ENCODE measurements around the gene PLXDC2.

The PLXDC2 gene

GRCh38 chr10:20144268-20144667 lies 328.0 kb downstream of the PLXDC2 start:
- H3K4me3 ChIP-seq (ENCODE audit: control insufficient read depth in 1 of 7, extremely low read depth in 1 of 7, insufficient read depth in 4 of 7, low read depth in 2 of 7, low read length in 6 of 7): no peak overlapping the region
- H3K27ac ChIP-seq (ENCODE audit: insufficient read depth in 1 of 2, low read depth in 1 of 2, low read length in 2 of 2, poor library complexity in 1 of 2, severe bottlenecking in 2 of 2): no peak overlapping the region
- ChIA-PET CTCF (no interaction called here), POLR2A (no interaction called here)
- H3K9me3 ChIP-seq (ENCODE audit: control extremely low read depth in 1 of 5, control insufficient read depth in 4 of 5, insufficient read depth in 2 of 5, low read depth in 1 of 5, low read length in 4 of 5): no peaks in the 10 kb centered on the region
- DNase-seq: no peak
- H3K4me1 ChIP-seq (ENCODE audit: control extremely low read depth in 1 of 4, control insufficient read depth in 4 of 4, insufficient read depth in 4 of 4, low read length in 3 of 4): no peaks in the 10 kb centered on the region
- H3K27me3 ChIP-seq (replicated peaks in 2 of 5; ENCODE audit: control insufficient read depth in 4 of 5, insufficient read depth in 5 of 5, low read length in 4 of 5): no peaks in the 10 kb centered on the region
- H3K36me3 ChIP-seq (ENCODE audit: control insufficient read depth in 4 of 4, insufficient read depth in 4 of 4, low read length in 3 of 4): peaks cover 0 to 5% (median 0%) of the 10 kb centered on the region in 4 experiments
- WGBS (ENCODE audit: insufficient coverage): no CpG with 5 or more reads among the region's 1 CpG

GRCh38 chr10:20146004-20146403 lies 329.8 kb downstream of the PLXDC2 start:
- H3K4me1 ChIP-seq (ENCODE audit: control extremely low read depth in 1 of 4, control insufficient read depth in 4 of 4, insufficient read depth in 4 of 4, low read length in 3 of 4): no peaks in the 10 kb centered on the region
- DNase-seq: no peak
- H3K27ac ChIP-seq (ENCODE audit: insufficient read depth in 1 of 2, low read depth in 1 of 2, low read length in 2 of 2, poor library complexity in 1 of 2, severe bottlenecking in 2 of 2): no peak overlapping the region
- WGBS (ENCODE audit: insufficient coverage): 100% methylated on average over 1 of the region's 2 CpGs
- H3K27me3 ChIP-seq (replicated peaks in 2 of 5; ENCODE audit: control insufficient read depth in 4 of 5, insufficient read depth in 5 of 5, low read length in 4 of 5): no peaks in the 10 kb centered on the region
- H3K9me3 ChIP-seq (ENCODE audit: control extremely low read depth in 1 of 5, control insufficient read depth in 4 of 5, insufficient read depth in 2 of 5, low read depth in 1 of 5, low read length in 4 of 5): no peaks in the 10 kb centered on the region
- peaks cover 0 to 5% (median 0%) of the 10 kb centered on the region in 4 experiments for H3K36me3 ChIP-seq (ENCODE audit: control insufficient read depth in 4 of 4, insufficient read depth in 4 of 4, low read length in 3 of 4)
- ChIA-PET CTCF (no interaction called here), POLR2A (no interaction called here)
- no peak overlapping the region for H3K4me3 ChIP-seq (ENCODE audit: control insufficient read depth in 1 of 7, extremely low read depth in 1 of 7, insufficient read depth in 4 of 7, low read depth in 2 of 7, low read length in 6 of 7)

DNA sequence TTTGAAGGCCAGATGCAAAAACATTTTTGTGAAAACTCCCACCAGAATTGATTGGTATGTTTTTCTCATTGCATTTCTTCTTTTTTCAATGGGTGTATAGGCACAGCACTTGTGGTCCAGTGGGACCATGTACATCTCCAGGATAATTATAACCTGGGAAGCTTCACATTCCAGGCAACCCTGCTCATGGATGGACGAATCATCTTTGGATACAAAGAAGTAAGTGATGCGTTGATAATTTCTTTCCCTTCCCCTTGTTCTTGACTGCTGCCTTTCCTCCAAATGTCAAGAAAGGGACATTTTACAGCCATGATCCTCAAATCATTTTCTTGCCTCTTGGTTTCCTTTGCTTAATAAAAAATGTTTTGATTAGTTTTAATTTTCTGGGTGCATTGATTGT lies 331.5 kb downstream of the PLXDC2 start:
- CTCF ChIA-PET: no interaction called here
- no peaks in the 10 kb centered on the region for H3K4me1 ChIP-seq (ENCODE audit: control extremely low read depth in 1 of 4, control insufficient read depth in 4 of 4, insufficient read depth in 4 of 4, low read length in 3 of 4)
- no peaks in the 10 kb centered on the region for H3K27me3 ChIP-seq (replicated peaks in 2 of 5; ENCODE audit: control insufficient read depth in 4 of 5, insufficient read depth in 5 of 5, low read length in 4 of 5)
- POLR2A ChIA-PET: no interaction called here
- WGBS (ENCODE audit: insufficient coverage): 90% methylated on average over 2 of the region's 2 CpGs
- H3K36me3 ChIP-seq (ENCODE audit: control insufficient read depth in 4 of 4, insufficient read depth in 4 of 4, low read length in 3 of 4): peaks cover 0 to 10% (median 0%) of the 10 kb centered on the region in 4 experiments
- no peak overlapping the region for H3K27ac ChIP-seq (ENCODE audit: insufficient read depth in 1 of 2, low read depth in 1 of 2, low read length in 2 of 2, poor library complexity in 1 of 2, severe bottlenecking in 2 of 2)
- no peak for DNase-seq
- H3K9me3 ChIP-seq (ENCODE audit: control extremely low read depth in 1 of 5, control insufficient read depth in 4 of 5, insufficient read depth in 2 of 5, low read depth in 1 of 5, low read length in 4 of 5): no peaks in the 10 kb centered on the region
- no peak overlapping the region for H3K4me3 ChIP-seq (ENCODE audit: control insufficient read depth in 1 of 7, extremely low read depth in 1 of 7, insufficient read depth in 4 of 7, low read depth in 2 of 7, low read length in 6 of 7)

- no peak for DNase-seq
- Histone ChIP-seq H3K36me3 (ENCODE audit: control insufficient read depth in 4 of 4, insufficient read depth in 4 of 4, low read length in 3 of 4) (peaks cover 0 to 3% (median 0%) of the 10 kb centered on the region in 4 experiments), H3K4me1 (ENCODE audit: control extremely low read depth in 1 of 4, control insufficient read depth in 4 of 4, insufficient read depth in 4 of 4, low read length in 3 of 4) (no peaks in the 10 kb centered on the region), H3K4me3 (ENCODE audit: control insufficient read depth in 1 of 7, extremely low read depth in 1 of 7, insufficient read depth in 4 of 7, low read depth in 2 of 7, low read length in 6 of 7) (no peak overlapping the region), H3K27ac (ENCODE audit: insufficient read depth in 1 of 2, low read depth in 1 of 2, low read length in 2 of 2, poor library complexity in 1 of 2, severe bottlenecking in 2 of 2) (no peak overlapping the region), H3K9me3 (ENCODE audit: control extremely low read depth in 1 of 5, control insufficient read depth in 4 of 5, insufficient read depth in 2 of 5, low read depth in 1 of 5, low read length in 4 of 5) (peaks cover 0 to 2% (median 0%) of the 10 kb centered on the region in 5 experiments), H3K27me3 (replicated peaks in 2 of 5; ENCODE audit: control insufficient read depth in 4 of 5, insufficient read depth in 5 of 5, low read length in 4 of 5) (no peaks in the 10 kb centered on the region)
- ChIA-PET CTCF (no interaction called here), POLR2A (interaction anchor here (0.6 kb wide), 1 partner anchor 10 kb away, joined by 3 read pairs; no protein-coding TSS in a partner anchor)
- WGBS (ENCODE audit: insufficient coverage): 100% methylated on average over 2 of the region's 2 CpGs
Measured at GRCh38 chr10:20156511-20156910, 340.3 kb downstream of the PLXDC2 start.

- WGBS (ENCODE audit: insufficient coverage): no CpG with 5 or more reads among the region's 1 CpG
- ChIA-PET POLR2A (no interaction called here), CTCF (interaction anchor here (0.7 kb wide), 1 partner anchor 15 kb away, joined by 3 read pairs; no protein-coding TSS in a partner anchor)
Measured at GRCh38 chr10:20157314-20157713, 341.1 kb downstream of the PLXDC2 start.

GRCh38 chr10:20158086-20158485 lies 341.9 kb downstream of the PLXDC2 start:
- CTCF ChIA-PET: interaction anchor here (0.7 kb wide), 1 partner anchor 107 kb away, joined by 3 read pairs; no protein-coding TSS in a partner anchor
- Histone ChIP-seq H3K27ac (ENCODE audit: insufficient read depth in 1 of 2, low read depth in 1 of 2, low read length in 2 of 2, poor library complexity in 1 of 2, severe bottlenecking in 2 of 2) (no peak overlapping the region), H3K4me1 (ENCODE audit: control extremely low read depth in 1 of 4, control insufficient read depth in 4 of 4, insufficient read depth in 4 of 4, low read length in 3 of 4) (no peaks in the 10 kb centered on the region), H3K27me3 (replicated peaks in 2 of 5; ENCODE audit: control insufficient read depth in 4 of 5, insufficient read depth in 5 of 5, low read length in 4 of 5) (no peaks in the 10 kb centered on the region), H3K36me3 (ENCODE audit: control insufficient read depth in 4 of 4, insufficient read depth in 4 of 4, low read length in 3 of 4) (no peaks in the 10 kb centered on the region), H3K9me3 (ENCODE audit: control extremely low read depth in 1 of 5, control insufficient read depth in 4 of 5, insufficient read depth in 2 of 5, low read depth in 1 of 5, low read length in 4 of 5) (peaks cover 0 to 2% (median 0%) of the 10 kb centered on the region in 5 experiments), H3K4me3 (ENCODE audit: control insufficient read depth in 1 of 7, extremely low read depth in 1 of 7, insufficient read depth in 4 of 7, low read depth in 2 of 7, low read length in 6 of 7) (no peak overlapping the region)
- WGBS (ENCODE audit: insufficient coverage): 97% methylated on average over 3 of the region's 4 CpGs
- POLR2A ChIA-PET: no interaction called here
- peak in 1 of 3 donors; percentile 6 for DNase-seq

More at GRCh38 chr10:20157314-20157713, 341.1 kb downstream of the PLXDC2 start:
- Histone ChIP-seq H3K4me1 (ENCODE audit: control extremely low read depth in 1 of 4, control insufficient read depth in 4 of 4, insufficient read depth in 4 of 4, low read length in 3 of 4) (no peaks in the 10 kb centered on the region), H3K27ac (ENCODE audit: insufficient read depth in 1 of 2, low read depth in 1 of 2, low read length in 2 of 2, poor library complexity in 1 of 2, severe bottlenecking in 2 of 2) (no peak overlapping the region), H3K9me3 (ENCODE audit: control extremely low read depth in 1 of 5, control insufficient read depth in 4 of 5, insufficient read depth in 2 of 5, low read depth in 1 of 5, low read length in 4 of 5) (peaks cover 0 to 2% (median 0%) of the 10 kb centered on the region in 5 experiments), H3K36me3 (ENCODE audit: control insufficient read depth in 4 of 4, insufficient read depth in 4 of 4, low read length in 3 of 4) (peaks cover 0 to under 1% (median 0%) of the 10 kb centered on the region in 4 experiments), H3K4me3 (ENCODE audit: control insufficient read depth in 1 of 7, extremely low read depth in 1 of 7, insufficient read depth in 4 of 7, low read depth in 2 of 7, low read length in 6 of 7) (no peak overlapping the region), H3K27me3 (replicated peaks in 2 of 5; ENCODE audit: control insufficient read depth in 4 of 5, insufficient read depth in 5 of 5, low read length in 4 of 5) (no peaks in the 10 kb centered on the region)
- DNase-seq: no peak

- no peak overlapping the region for H3K4me3 ChIP-seq (ENCODE audit: control insufficient read depth in 1 of 7, extremely low read depth in 1 of 7, insufficient read depth in 4 of 7, low read depth in 2 of 7, low read length in 6 of 7)
- H3K9me3 ChIP-seq (ENCODE audit: control extremely low read depth in 1 of 5, control insufficient read depth in 4 of 5, insufficient read depth in 2 of 5, low read depth in 1 of 5, low read length in 4 of 5): peaks cover 0 to 1% (median 0%) of the 10 kb centered on the region in 5 experiments
- DNase-seq: peak in 1 of 3 donors; percentile 5
- peaks cover 0 to 3% (median 0%) of the 10 kb centered on the region in 4 experiments for H3K36me3 ChIP-seq (ENCODE audit: control insufficient read depth in 4 of 4, insufficient read depth in 4 of 4, low read length in 3 of 4)
- no peak overlapping the region for H3K27ac ChIP-seq (ENCODE audit: insufficient read depth in 1 of 2, low read depth in 1 of 2, low read length in 2 of 2, poor library complexity in 1 of 2, severe bottlenecking in 2 of 2)
- H3K27me3 ChIP-seq (replicated peaks in 2 of 5; ENCODE audit: control insufficient read depth in 4 of 5, insufficient read depth in 5 of 5, low read length in 4 of 5): no peaks in the 10 kb centered on the region
- H3K4me1 ChIP-seq (ENCODE audit: control extremely low read depth in 1 of 4, control insufficient read depth in 4 of 4, insufficient read depth in 4 of 4, low read length in 3 of 4): no peaks in the 10 kb centered on the region
- POLR2A ChIA-PET: no interaction called here
- CTCF ChIA-PET: no interaction called here
Measured at GRCh38 chr10:20162123-20162522, 345.9 kb downstream of the PLXDC2 start.

Measured in common myeloid progenitor, CD34-positive (primary cell).